T-helper 1 cell treated with Interleukin-12 subunit alpha and Interleukin-12 subunit beta and Interleukin-4 antibody, amounts not matched to agents 30 μg/mL and 1 μg/mL, for 36 hours (primary cell): ENCODE data around the gene ZSCAN31.
A peak's percentile ranks its signal among the peaks of the same experiment; 100 is the strongest.
"Not testable (repeated sequence)": the region's sequence is repeated elsewhere in the genome, so short reads cannot be mapped to it uniquely, and the experiment has no call there.

Experiments used
- H3K27ac Mint-ChIP-seq: one replicate; pipeline ENCODE4 v1.8.0; 2021; ENCODE audit warnings: mild to moderate bottlenecking, mixed read lengths
- H3K27me3 Mint-ChIP-seq: one replicate; pipeline ENCODE4 v1.8.0; 2021; ENCODE audit warnings: low read depth, mixed read lengths
- H3K36me3 Mint-ChIP-seq: one replicate; pipeline ENCODE4 v1.8.0; 2021; ENCODE audit warnings: low read depth, mixed read lengths
- H3K4me1 Mint-ChIP-seq: one replicate; pipeline ENCODE4 v1.8.0; 2021; ENCODE audit warnings: low read depth, mixed read lengths
- H3K4me3 Mint-ChIP-seq: one replicate; pipeline ENCODE4 v1.8.0; 2021; ENCODE audit warnings: mild to moderate bottlenecking, moderate library complexity, mixed read lengths
- H3K9me3 Mint-ChIP-seq: one replicate; pipeline ENCODE4 v1.8.0; 2021; ENCODE audit warnings: mixed read lengths

The ZSCAN31 gene

GRCh38 chr6:28343898-28344677 lies 8.1 kb upstream of the ZSCAN31 start:
- H3K9me3 Mint-ChIP-seq: peaks cover 31% of the 10 kb centered on the region
- peaks cover 32% of the 10 kb centered on the region for H3K27me3 Mint-ChIP-seq
- no peak overlapping the region for H3K27ac Mint-ChIP-seq
- H3K36me3 Mint-ChIP-seq: peaks cover 6% of the 10 kb centered on the region
- no peak overlapping the region for H3K4me3 Mint-ChIP-seq
- H3K4me1 Mint-ChIP-seq: no peaks in the 10 kb centered on the region

GRCh38 chr6:28340310-28341095 lies 4.6 kb upstream of the ZSCAN31 start:
- peaks cover 6% of the 10 kb centered on the region for H3K36me3 Mint-ChIP-seq
- no peak overlapping the region for H3K4me3 Mint-ChIP-seq
- peaks cover 11% of the 10 kb centered on the region for H3K27me3 Mint-ChIP-seq
- H3K9me3 Mint-ChIP-seq: peaks cover 34% of the 10 kb centered on the region
- no peak overlapping the region for H3K27ac Mint-ChIP-seq
- no peaks in the 10 kb centered on the region for H3K4me1 Mint-ChIP-seq

GRCh38 chr6:28337121-28337520 lies 1.2 kb upstream of the ZSCAN31 start:
- peaks cover 9% of the 10 kb centered on the region for H3K27me3 Mint-ChIP-seq
- peaks cover 29% of the 10 kb centered on the region for H3K9me3 Mint-ChIP-seq
- H3K36me3 Mint-ChIP-seq: peaks cover 6% of the 10 kb centered on the region
- H3K27ac Mint-ChIP-seq: no peak overlapping the region
- peaks cover 3% of the 10 kb centered on the region for H3K4me1 Mint-ChIP-seq
- no peak overlapping the region for H3K4me3 Mint-ChIP-seq

- peaks cover 28% of the 10 kb centered on the region for H3K9me3 Mint-ChIP-seq
- H3K27me3 Mint-ChIP-seq: peaks cover 9% of the 10 kb centered on the region
- H3K4me3 Mint-ChIP-seq: no peak overlapping the region
- peaks cover 3% of the 10 kb centered on the region for H3K4me1 Mint-ChIP-seq
- no peak overlapping the region for H3K27ac Mint-ChIP-seq
- H3K36me3 Mint-ChIP-seq: peaks cover 6% of the 10 kb centered on the region
Observed at GRCh38 chr6:28336284-28337120, 554 bp upstream of the ZSCAN31 start.

- Mint-ChIP-seq H3K27ac (no peak overlapping the region), H3K9me3 (peaks cover 16% of the 10 kb centered on the region), H3K4me3 (no peak overlapping the region), H3K36me3 (no peaks in the 10 kb centered on the region), H3K4me1 (peaks cover 3% of the 10 kb centered on the region), H3K27me3 (peaks cover 9% of the 10 kb centered on the region)
Observed at GRCh38 chr6:28335040-28335563, 846 bp downstream of the ZSCAN31 start.

GRCh38 chr6:28334286-28335039 lies 1.5 kb downstream of the ZSCAN31 start:
- Mint-ChIP-seq H3K36me3 (no peaks in the 10 kb centered on the region), H3K27me3 (peaks cover 9% of the 10 kb centered on the region), H3K4me1 (peaks cover 3% of the 10 kb centered on the region), H3K27ac (no peak overlapping the region), H3K4me3 (peak overlapping the region; percentile 47), H3K9me3 (peaks cover 11% of the 10 kb centered on the region)

GRCh38 chr6:28333599-28334018 lies 2.3 kb downstream of the ZSCAN31 start:
- H3K4me1 Mint-ChIP-seq: peaks cover 3% of the 10 kb centered on the region
- H3K27me3 Mint-ChIP-seq: peaks cover 9% of the 10 kb centered on the region
- H3K36me3 Mint-ChIP-seq: no peaks in the 10 kb centered on the region
- H3K4me3 Mint-ChIP-seq: no peak overlapping the region
- H3K9me3 Mint-ChIP-seq: peaks cover 15% of the 10 kb centered on the region
- no peak overlapping the region for H3K27ac Mint-ChIP-seq

- Mint-ChIP-seq H3K27ac (no peak overlapping the region), H3K4me1 (peaks cover 3% of the 10 kb centered on the region), H3K36me3 (no peaks in the 10 kb centered on the region), H3K4me3 (no peak overlapping the region), H3K9me3 (peaks cover 15% of the 10 kb centered on the region), H3K27me3 (peaks cover 9% of the 10 kb centered on the region)
Observed at GRCh38 chr6:28333047-28333446, 2.9 kb downstream of the ZSCAN31 start.

GRCh38 chr6:28330041-28330440 lies 5.9 kb downstream of the ZSCAN31 start:
- peaks cover 40% of the 10 kb centered on the region for H3K9me3 Mint-ChIP-seq
- H3K36me3 Mint-ChIP-seq: peaks cover 6% of the 10 kb centered on the region
- H3K4me1 Mint-ChIP-seq: peaks cover 3% of the 10 kb centered on the region
- H3K27ac Mint-ChIP-seq: no peak overlapping the region
- no peak overlapping the region for H3K4me3 Mint-ChIP-seq
- peaks cover 9% of the 10 kb centered on the region for H3K27me3 Mint-ChIP-seq

GRCh38 chr6:28326371-28326948 lies 9.5 kb downstream of the ZSCAN31 start:
- Mint-ChIP-seq H3K4me3 (no peak overlapping the region), H3K27me3 (no peaks in the 10 kb centered on the region), H3K27ac (no peak overlapping the region), H3K4me1 (no peaks in the 10 kb centered on the region), H3K9me3 (peaks cover 49% of the 10 kb centered on the region), H3K36me3 (peaks cover 6% of the 10 kb centered on the region)

GRCh38 chr6:28323813-28324424 lies 12.0 kb downstream of the ZSCAN31 start:
- Mint-ChIP-seq H3K4me1 (no peaks in the 10 kb centered on the region), H3K27me3 (no peaks in the 10 kb centered on the region), H3K27ac (no peak overlapping the region), H3K9me3 (peaks cover 49% of the 10 kb centered on the region), H3K36me3 (peaks cover 6% of the 10 kb centered on the region), H3K4me3 (no peak overlapping the region)

GRCh38 chr6:28322661-28323060 lies 13.3 kb downstream of the ZSCAN31 start:
- no peak overlapping the region for H3K27ac Mint-ChIP-seq
- H3K4me3 Mint-ChIP-seq: no peak overlapping the region
- no peaks in the 10 kb centered on the region for H3K27me3 Mint-ChIP-seq
- peaks cover 6% of the 10 kb centered on the region for H3K36me3 Mint-ChIP-seq
- H3K9me3 Mint-ChIP-seq: peaks cover 43% of the 10 kb centered on the region
- no peaks in the 10 kb centered on the region for H3K4me1 Mint-ChIP-seq

GRCh38 chr6:28317866-28318265 lies 18.1 kb downstream of the ZSCAN31 start:
- not testable (repeated sequence) for H3K4me1 Mint-ChIP-seq, H3K27me3 Mint-ChIP-seq, H3K27ac Mint-ChIP-seq, H3K9me3 Mint-ChIP-seq, H3K36me3 Mint-ChIP-seq, H3K4me3 Mint-ChIP-seq
